ENCODE measurements around the gene FLOT1. TPM values are rescaled to one million over a fixed set of nuclear protein-coding genes. Genes with fewer than 3 reads are reported as not detected.

Gene FLOT1
- total and polyA plus RNA-seq, 2 donors (not counting 3 experiments of a cell fraction or from before 2014, with no cell fraction given): 141 to 154 TPM

DNA sequence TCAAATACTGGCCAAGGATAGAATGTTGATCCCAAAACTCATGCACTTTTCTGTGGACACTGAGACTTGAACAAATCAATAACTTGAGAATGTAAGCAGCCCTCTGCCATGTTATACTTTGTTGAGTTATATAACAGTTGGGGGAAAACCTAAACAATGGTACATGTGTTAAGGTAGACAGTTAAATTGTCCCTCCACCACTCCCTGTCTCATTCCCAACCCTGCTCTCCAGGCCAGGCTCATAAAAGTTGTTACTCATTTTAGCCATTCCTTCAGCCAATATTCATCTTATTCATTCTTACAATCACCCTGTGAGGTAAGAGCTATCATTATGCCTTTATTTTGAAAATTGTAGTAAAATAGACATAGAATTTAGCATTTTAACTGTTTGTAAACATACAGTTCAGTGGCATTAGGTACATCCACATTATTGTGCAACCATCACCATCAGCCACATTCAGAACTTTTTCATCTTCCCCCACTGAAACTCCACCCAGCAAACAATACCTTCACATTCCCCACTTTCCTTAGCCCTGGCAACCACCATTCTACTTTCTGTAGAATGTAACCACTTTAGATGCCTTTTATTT lies 40.0 kb upstream of the FLOT1 start:
- intact Hi-C loops (cut with micrococcal nuclease) (loop anchor here (1.0 kb wide), 2 partner anchors 30 to 32 kb away; no protein-coding TSS in a partner anchor), dilution Hi-C loops (cut with MboI; ENCODE audit: extremely low pct_ligation_motif_present, low sequenced_read_pairs) (no loop called here)
- DNase-seq (ENCODE audit: low read depth, low spot score) (no peak), FAIRE-seq (no peak)
- Histone ChIP-seq H3K4me3 (replicated peaks in 1 of 3; ENCODE audit: insufficient read depth in 1 of 3, low read depth in 1 of 3, low read length in 3 of 3) (no peak overlapping the region), H3K27me3 (ENCODE audit: control insufficient read depth in 2 of 2, insufficient read depth in 2 of 2, low read length in 2 of 2) (no peaks in the 10 kb centered on the region), H3K4me2 (ENCODE audit: insufficient read depth, low read length) (no peak overlapping the region), H3K27ac (ENCODE audit: insufficient read depth, low read depth, low read length) (peak overlapping the region; percentile 82), H4K20me1 (replicated peaks; ENCODE audit: control insufficient read depth, extremely low read depth, insufficient read depth, low read length) (no peaks in the 10 kb centered on the region), H3K9ac (replicated peaks; ENCODE audit: extremely low read depth, insufficient read depth, low read length) (peak overlapping the region; percentile 40), H3K9me1 (replicated peaks; ENCODE audit: control insufficient read depth, extremely low read depth, insufficient read depth, low read length) (no peaks in the 10 kb centered on the region), H3K9me3 (replicated peaks; ENCODE audit: control insufficient read depth, insufficient read depth, low read length) (no peaks in the 10 kb centered on the region), H3K79me2 (ENCODE audit: control insufficient read depth, insufficient read depth, low read length) (no peaks in the 10 kb centered on the region), H2AFZ (ENCODE audit: low read depth, low read length) (no peak overlapping the region), H3K4me1 (ENCODE audit: control insufficient read depth, extremely low read depth, insufficient read depth, low read length) (peaks cover 24% of the 10 kb centered on the region), H3K36me3 (ENCODE audit: control insufficient read depth in 2 of 2, extremely low read depth in 1 of 2, insufficient read depth in 2 of 2, low read length in 2 of 2) (no peaks in the 10 kb centered on the region)
- ChIA-PET POLR2A (interaction anchor here (1.5 to 1.7 kb wide), 2 partner anchors 30 to 38 kb away, joined by 7 to 9 read pairs; partner anchors contain the start of gene IER3), CTCF (interaction anchor here (0.9 to 2.4 kb wide), 16 partner anchors 13 to 52 kb away, joined by 3 to 16 read pairs (median 6); partner anchors contain the start of gene FLOT1)
- no TSS peak for BruUV-seq (replicated peaks)
- TF ChIP-seq GATA2 (IDR thresholded peaks at IDR 0.05; ENCODE audit: insufficient read depth, insufficient read length, low read depth, low read length) (no peak), POLR2A (IDR thresholded peaks at IDR 0.05; ENCODE audit: low read depth, low read length) (no peak), POLR2AphosphoS5 (IDR thresholded peaks at IDR 0.05; ENCODE audit: insufficient read depth, low read depth, low read length) (no peak), FOS (IDR thresholded peaks at IDR 0.05; ENCODE audit: borderline replicate concordance, insufficient read depth, low read length) (no peak), EZH2 (IDR thresholded peaks at IDR 0.05; ENCODE audit: borderline replicate concordance, low read depth, low read length, severe bottlenecking) (no peak), JUN (IDR thresholded peaks at IDR 0.05; ENCODE audit: borderline replicate concordance, insufficient read depth, insufficient read length, low read depth) (no peak), MYC (IDR thresholded peaks at IDR 0.05; ENCODE audit: low read depth, low read length) (no peak)
- TF ChIP-seq, protein P1, sequence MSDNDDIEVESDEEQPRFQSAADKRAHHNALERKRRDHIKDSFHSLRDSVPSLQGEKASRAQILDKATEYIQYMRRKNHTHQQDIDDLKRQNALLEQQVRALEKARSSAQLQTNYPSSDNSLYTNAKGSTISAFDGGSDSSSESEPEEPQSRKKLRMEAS (IDR thresholded peaks at IDR 0.05; ENCODE audit: insufficient read depth, insufficient read length): no peak
- TF ChIP-seq, protein P2, sequence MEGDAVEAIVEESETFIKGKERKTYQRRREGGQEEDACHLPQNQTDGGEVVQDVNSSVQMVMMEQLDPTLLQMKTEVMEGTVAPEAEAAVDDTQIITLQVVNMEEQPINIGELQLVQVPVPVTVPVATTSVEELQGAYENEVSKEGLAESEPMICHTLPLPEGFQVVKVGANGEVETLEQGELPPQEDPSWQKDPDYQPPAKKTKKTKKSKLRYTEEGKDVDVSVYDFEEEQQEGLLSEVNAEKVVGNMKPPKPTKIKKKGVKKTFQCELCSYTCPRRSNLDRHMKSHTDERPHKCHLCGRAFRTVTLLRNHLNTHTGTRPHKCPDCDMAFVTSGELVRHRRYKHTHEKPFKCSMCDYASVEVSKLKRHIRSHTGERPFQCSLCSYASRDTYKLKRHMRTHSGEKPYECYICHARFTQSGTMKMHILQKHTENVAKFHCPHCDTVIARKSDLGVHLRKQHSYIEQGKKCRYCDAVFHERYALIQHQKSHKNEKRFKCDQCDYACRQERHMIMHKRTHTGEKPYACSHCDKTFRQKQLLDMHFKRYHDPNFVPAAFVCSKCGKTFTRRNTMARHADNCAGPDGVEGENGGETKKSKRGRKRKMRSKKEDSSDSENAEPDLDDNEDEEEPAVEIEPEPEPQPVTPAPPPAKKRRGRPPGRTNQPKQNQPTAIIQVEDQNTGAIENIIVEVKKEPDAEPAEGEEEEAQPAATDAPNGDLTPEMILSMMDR (IDR thresholded peaks at IDR 0.05; ENCODE audit: extremely low read depth in 1 of 2, insufficient read depth in 1 of 2, low read depth in 1 of 2, low read length in 2 of 2): no peak
